Measurements from ENCODE around the gene GPR15LG.

The GPR15LG gene

GRCh38 chr10:84163996-84164395 is 9.6 kb upstream of the GPR15LG start (continued):
- TF ChIP-seq GLIS3 (CRISPR knock-in tag; IDR thresholded peaks at IDR 0.05) (no peak), TSHZ2 (CRISPR knock-in tag; IDR thresholded peaks at IDR 0.05) (no peak), ZNF565 (CRISPR knock-in tag; conservative IDR thresholded peaks at IDR 0.05; ENCODE audit: low read depth) (no peak), TOX (CRISPR knock-in tag; IDR thresholded peaks at IDR 0.05; ENCODE audit: borderline replicate concordance) (no peak), ZNF70 (CRISPR knock-in tag; IDR thresholded peaks at IDR 0.05) (no peak), ARNTL (CRISPR knock-in tag; IDR thresholded peaks at IDR 0.05; ENCODE audit: borderline replicate concordance, low read depth) (no peak), ISL1 (CRISPR knock-in tag; IDR thresholded peaks at IDR 0.05) (no peak)

DNA sequence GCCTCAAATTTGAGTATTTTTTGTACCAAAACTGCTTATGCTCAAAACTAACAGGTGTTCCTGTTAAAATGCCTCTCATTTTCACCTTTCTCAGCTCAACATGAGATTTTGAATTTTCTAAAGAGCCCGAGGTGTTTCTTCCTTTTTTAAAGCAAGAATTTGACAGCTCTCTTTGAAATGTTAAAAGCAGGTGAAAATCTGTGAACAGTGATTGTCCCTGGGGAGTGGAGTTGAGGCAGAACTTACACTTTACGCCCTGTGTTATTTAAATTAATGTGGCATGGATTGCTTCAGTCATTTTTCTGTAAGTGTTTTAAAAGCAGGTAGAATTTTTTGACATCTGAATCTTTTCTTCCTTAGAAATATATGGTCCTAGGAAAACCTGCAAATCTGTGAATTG is 9.2 kb upstream of the GPR15LG start:
- TF ChIP-seq BACH2 (CRISPR knock-in tag; IDR thresholded peaks at IDR 0.05; ENCODE audit: borderline replicate concordance) = no peak
- TF ChIP-seq PATZ1 (CRISPR knock-in tag; IDR thresholded peaks at IDR 0.05; ENCODE audit: borderline replicate concordance) = no peak
- TF ChIP-seq, protein P1, sequence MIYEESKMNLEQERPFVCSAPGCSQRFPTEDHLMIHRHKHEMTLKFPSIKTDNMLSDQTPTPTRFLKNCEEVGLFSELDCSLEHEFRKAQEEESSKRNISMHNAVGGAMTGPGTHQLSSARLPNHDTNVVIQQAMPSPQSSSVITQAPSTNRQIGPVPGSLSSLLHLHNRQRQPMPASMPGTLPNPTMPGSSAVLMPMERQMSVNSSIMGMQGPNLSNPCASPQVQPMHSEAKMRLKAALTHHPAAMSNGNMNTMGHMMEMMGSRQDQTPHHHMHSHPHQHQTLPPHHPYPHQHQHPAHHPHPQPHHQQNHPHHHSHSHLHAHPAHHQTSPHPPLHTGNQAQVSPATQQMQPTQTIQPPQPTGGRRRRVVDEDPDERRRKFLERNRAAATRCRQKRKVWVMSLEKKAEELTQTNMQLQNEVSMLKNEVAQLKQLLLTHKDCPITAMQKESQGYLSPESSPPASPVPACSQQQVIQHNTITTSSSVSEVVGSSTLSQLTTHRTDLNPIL (CRISPR knock-in tag; IDR thresholded peaks at IDR 0.05; ENCODE audit: low read depth) = no peak
- no peak for TF ChIP-seq SNAI2 (CRISPR knock-in tag; IDR thresholded peaks at IDR 0.05)
- TF ChIP-seq RARB (CRISPR knock-in tag; IDR thresholded peaks at IDR 0.05) = no peak
- TF ChIP-seq GLIS3 (CRISPR knock-in tag; IDR thresholded peaks at IDR 0.05) = no peak
- no peak for TF ChIP-seq PPARA (CRISPR knock-in tag; IDR thresholded peaks at IDR 0.05; ENCODE audit: borderline replicate concordance)
- TF ChIP-seq ZNF565 (CRISPR knock-in tag; conservative IDR thresholded peaks at IDR 0.05; ENCODE audit: low read depth) = no peak
- TF ChIP-seq TOX (CRISPR knock-in tag; IDR thresholded peaks at IDR 0.05; ENCODE audit: borderline replicate concordance) = no peak
- TF ChIP-seq, protein P2, sequence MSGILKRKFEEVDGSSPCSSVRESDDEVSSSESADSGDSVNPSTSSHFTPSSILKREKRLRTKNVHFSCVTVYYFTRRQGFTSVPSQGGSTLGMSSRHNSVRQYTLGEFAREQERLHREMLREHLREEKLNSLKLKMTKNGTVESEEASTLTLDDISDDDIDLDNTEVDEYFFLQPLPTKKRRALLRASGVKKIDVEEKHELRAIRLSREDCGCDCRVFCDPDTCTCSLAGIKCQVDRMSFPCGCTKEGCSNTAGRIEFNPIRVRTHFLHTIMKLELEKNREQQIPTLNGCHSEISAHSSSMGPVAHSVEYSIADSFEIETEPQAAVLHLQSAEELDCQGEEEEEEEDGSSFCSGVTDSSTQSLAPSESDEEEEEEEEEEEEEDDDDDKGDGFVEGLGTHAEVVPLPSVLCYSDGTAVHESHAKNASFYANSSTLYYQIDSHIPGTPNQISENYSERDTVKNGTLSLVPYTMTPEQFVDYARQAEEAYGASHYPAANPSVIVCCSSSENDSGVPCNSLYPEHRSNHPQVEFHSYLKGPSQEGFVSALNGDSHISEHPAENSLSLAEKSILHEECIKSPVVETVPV (CRISPR knock-in tag; IDR thresholded peaks at IDR 0.05) = no peak
- no peak for TF ChIP-seq ZC3H10 (CRISPR knock-in tag; IDR thresholded peaks at IDR 0.05)
- TF ChIP-seq ISL1 (CRISPR knock-in tag; IDR thresholded peaks at IDR 0.05) = no peak
- TF ChIP-seq OSR1 (CRISPR knock-in tag; IDR thresholded peaks at IDR 0.05) = no peak
- TF ChIP-seq TCF4 (CRISPR knock-in tag; IDR thresholded peaks at IDR 0.05; ENCODE audit: borderline replicate concordance) = no peak
- no peak for TF ChIP-seq ZNF70 (CRISPR knock-in tag; IDR thresholded peaks at IDR 0.05)
- no peak for TF ChIP-seq TSHZ2 (CRISPR knock-in tag; IDR thresholded peaks at IDR 0.05)
- no peak for TF ChIP-seq ESRRG (CRISPR knock-in tag; IDR thresholded peaks at IDR 0.05)
- TF ChIP-seq ARNTL (CRISPR knock-in tag; IDR thresholded peaks at IDR 0.05; ENCODE audit: borderline replicate concordance, low read depth) = no peak
- no peak for ATAC-seq

DNA sequence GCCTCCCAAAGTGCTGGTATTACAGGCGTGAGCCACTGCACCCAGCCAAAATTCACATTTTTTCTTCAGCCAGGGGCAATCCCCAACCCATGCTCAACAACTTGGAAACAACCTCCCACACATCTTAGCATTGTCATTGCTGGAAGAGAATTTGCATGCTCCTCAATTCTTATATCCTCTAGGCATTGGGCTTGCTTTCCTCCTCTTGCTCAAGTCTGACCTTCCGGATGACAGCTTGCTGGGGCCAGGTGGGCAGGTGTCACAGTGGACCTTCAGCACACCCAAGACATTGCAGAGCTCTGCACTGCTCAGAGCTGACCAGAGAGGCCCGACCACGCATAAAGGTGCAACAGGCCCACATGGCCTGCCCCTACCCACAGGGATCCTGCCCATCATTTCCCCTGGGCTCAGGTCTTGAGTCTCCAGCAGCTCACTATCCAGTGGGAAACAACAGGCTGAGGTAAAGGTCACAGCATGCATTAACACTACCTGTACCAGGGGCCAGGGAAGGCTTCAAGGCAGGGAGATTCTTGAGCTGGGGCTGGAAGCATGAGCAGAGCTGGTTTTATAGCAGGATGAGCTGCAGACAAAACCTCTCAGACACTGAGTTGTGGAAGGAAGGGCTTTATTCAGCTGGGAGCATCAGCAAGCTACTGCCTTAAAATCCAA is 6.8 kb upstream of the GPR15LG start:
- TF ChIP-seq BACH2 (CRISPR knock-in tag; IDR thresholded peaks at IDR 0.05; ENCODE audit: borderline replicate concordance) = no peak
- TF ChIP-seq ISL1 (CRISPR knock-in tag; IDR thresholded peaks at IDR 0.05) = no peak
- TF ChIP-seq PPARA (CRISPR knock-in tag; IDR thresholded peaks at IDR 0.05; ENCODE audit: borderline replicate concordance) = no peak
- no peak for TF ChIP-seq TCF4 (CRISPR knock-in tag; IDR thresholded peaks at IDR 0.05; ENCODE audit: borderline replicate concordance)
- no peak for TF ChIP-seq TOX (CRISPR knock-in tag; IDR thresholded peaks at IDR 0.05; ENCODE audit: borderline replicate concordance)
- TF ChIP-seq GLIS3 (CRISPR knock-in tag; IDR thresholded peaks at IDR 0.05) = no peak
- no peak for TF ChIP-seq ZNF8 (CRISPR knock-in tag; IDR thresholded peaks at IDR 0.05)
- TF ChIP-seq, protein P3, sequence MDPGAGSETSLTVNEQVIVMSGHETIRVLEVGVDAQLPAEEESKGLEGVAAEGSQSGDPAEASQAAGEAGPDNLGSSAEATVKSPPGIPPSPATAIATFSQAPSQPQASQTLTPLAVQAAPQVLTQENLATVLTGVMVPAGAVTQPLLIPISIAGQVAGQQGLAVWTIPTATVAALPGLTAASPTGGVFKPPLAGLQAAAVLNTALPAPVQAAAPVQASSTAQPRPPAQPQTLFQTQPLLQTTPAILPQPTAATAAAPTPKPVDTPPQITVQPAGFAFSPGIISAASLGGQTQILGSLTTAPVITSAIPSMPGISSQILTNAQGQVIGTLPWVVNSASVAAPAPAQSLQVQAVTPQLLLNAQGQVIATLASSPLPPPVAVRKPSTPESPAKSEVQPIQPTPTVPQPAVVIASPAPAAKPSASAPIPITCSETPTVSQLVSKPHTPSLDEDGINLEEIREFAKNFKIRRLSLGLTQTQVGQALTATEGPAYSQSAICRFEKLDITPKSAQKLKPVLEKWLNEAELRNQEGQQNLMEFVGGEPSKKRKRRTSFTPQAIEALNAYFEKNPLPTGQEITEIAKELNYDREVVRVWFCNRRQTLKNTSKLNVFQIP (CRISPR knock-in tag; IDR thresholded peaks at IDR 0.05; ENCODE audit: borderline replicate concordance, low read depth) = no peak
- TF ChIP-seq RARB (CRISPR knock-in tag; IDR thresholded peaks at IDR 0.05) = no peak
- TF ChIP-seq ESRRG (CRISPR knock-in tag; IDR thresholded peaks at IDR 0.05) = no peak
- TF ChIP-seq, protein P2 (CRISPR knock-in tag; IDR thresholded peaks at IDR 0.05) = no peak
- TF ChIP-seq, protein P1 (CRISPR knock-in tag; IDR thresholded peaks at IDR 0.05; ENCODE audit: low read depth) = no peak
- no peak for ATAC-seq

Measured in SK-N-SH treated with all-trans-retinoic acid at 6 μM for 48 hours (cell line).